ENCODE measurements around the gene FRMPD2. TPM values are rescaled to one million over a fixed set of nuclear protein-coding genes. Genes with fewer than 3 reads are reported as not detected.
"Not testable (repeated sequence)": the region's sequence is repeated elsewhere in the genome, so short reads cannot be mapped to it uniquely, and the experiment has no call there.

FRMPD2 gene
- total RNA-seq, 1 donor from 2014 or later = not detected

DNA sequence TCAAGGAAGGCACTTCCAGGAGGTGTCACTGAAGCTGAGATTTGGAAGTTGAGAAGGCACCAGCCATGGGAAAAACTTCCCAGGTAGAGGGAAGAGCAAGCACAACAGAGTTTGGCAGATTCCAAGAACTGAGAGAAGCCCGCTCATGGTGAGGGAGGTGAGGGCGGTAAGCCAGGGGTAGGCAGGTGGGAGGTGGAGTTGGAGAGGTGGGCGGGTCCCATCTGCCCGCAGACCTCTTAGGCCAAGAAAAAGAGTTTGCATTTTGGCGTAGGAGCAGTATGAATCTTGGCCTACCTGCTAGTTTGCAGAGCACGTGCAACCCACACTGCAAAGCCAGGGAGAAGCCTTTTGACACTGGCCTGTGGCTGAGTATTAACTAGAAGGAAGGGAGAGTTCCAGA, 18.8 kb downstream of the FRMPD2 start:
- DNase-seq (ENCODE audit: low spot score) = no peak
- intact Hi-C loops (cut with DNase I) = no loop called here

DNA sequence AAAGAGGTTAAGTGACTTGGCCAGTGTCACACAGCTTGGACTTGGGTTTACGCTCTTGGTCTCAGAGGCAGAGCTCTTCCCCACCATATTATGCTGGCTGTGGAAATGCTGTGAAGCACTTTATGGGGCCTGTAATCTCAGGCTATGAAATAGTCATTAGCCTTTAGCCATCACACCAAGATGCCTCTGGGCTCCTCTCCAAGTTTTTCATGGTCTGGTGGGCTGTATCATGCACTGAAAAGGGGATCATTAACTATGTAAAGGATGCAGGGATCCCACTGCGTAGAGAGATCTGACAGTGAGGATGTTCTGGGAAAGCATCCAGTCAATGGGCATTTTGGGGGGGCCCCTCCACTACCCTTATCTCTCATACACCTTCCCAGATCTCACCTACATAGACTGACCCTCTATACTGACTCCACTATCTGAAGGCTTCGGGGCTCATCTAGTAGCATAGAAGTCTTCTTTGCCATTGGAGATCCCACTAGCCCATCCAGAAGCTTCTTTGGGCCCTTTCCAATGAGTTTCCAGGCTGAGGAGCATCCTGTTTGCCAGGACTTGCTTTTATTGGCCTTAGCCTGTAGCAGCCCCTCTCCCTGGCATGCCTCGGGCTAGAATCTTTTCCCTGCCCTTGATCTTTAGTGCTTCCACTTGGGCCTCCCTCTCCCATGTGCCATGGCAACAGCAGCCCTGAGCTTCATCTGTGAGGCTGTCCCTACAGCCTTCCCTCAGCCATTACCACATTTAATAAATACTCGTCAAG, 19.6 kb downstream of the FRMPD2 start:
- DNase-seq (ENCODE audit: low spot score) = no peak
- intact Hi-C loops (cut with DNase I) = no loop called here

DNA sequence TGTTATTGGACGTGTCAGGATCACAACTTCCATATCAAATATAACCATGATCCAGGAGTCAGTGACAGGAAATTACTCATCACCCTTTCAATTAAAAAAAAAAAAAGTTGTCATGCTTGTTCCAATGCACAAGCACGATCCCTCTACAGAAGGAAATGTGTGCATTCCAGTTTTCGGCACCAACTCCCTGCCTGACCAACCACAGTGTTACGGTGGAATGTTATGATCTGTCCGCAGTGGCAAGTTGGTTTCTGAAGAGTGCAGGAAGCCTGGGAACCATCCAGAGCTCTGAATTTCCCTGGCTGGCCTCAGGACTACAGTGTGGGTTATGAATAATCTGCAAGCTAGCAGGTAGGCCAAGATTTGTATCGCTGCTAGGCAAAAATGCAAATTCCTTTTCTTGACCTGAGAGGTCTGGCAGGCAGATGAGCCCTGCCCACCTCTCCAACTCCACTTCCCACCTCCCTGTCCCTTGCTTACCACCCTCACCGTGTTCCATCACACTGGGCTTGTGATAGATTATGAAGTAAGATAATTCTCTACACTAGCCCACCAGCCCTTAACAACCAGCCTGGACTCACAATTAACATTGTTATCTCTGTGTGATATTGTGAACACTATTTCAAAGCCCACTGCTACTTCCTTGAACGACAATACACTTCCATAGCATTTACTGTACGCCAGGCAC, 20.4 kb downstream of the FRMPD2 start:
- no peak for DNase-seq (ENCODE audit: low spot score)
- intact Hi-C loops (cut with DNase I) = no loop called here

DNA sequence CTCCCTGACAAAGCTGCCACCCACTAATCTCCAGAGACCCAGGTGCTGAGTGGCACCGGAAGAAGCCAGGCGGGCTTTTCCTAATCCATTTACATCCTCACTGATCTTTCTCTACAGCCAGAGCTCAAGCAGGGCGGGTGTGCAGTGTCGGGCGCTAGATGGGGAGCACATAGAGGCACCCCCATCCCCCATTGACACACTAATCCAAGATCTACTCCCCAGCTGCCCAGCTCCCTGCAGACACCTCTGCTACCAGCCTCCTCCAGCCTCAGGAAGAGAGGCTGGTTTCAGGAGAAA, 22.2 kb downstream of the FRMPD2 start:
- intact Hi-C loops (cut with DNase I) = no loop called here
- no peak for DNase-seq (ENCODE audit: low spot score)

DNA sequence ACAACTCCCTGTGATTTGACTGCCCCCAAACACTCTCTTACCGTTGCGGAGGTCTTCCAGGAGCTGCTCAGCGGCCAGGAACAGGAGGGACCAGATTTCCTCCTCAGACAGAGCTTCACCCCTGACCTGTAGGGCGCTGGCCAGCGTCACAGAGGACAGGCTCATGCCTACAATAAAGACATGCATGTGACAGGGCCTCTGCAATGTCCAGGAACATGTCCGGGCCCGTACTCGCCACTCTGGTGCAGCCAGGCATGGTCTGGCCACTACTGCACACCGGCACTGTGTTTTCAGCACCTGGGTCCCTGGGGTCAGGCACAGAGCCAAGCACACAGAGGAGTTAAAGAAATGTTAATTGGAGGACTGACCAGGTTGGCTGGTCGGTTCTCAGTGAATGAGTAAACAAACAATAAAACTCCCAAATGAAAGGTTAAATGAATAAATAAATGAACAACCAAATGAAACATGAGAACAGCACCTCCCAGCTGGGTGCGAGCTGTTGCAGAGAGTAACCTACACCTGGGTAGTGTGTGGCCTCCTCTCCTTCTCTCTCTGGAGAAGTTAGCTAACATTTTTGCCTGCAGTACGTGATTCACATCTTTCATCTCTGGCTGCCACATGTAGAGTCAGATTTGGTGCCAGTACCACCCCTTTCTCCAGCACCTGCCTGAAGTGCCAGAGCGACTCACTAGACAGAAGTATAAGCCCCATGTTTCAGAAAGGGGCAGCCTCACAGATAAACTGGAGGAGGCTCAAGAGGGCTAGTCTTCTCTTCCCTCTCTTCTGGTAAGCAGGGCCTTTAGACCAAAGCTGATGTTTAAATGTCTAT, 22.8 kb downstream of the FRMPD2 start:
- intact Hi-C loops (cut with DNase I) = no loop called here

DNA sequence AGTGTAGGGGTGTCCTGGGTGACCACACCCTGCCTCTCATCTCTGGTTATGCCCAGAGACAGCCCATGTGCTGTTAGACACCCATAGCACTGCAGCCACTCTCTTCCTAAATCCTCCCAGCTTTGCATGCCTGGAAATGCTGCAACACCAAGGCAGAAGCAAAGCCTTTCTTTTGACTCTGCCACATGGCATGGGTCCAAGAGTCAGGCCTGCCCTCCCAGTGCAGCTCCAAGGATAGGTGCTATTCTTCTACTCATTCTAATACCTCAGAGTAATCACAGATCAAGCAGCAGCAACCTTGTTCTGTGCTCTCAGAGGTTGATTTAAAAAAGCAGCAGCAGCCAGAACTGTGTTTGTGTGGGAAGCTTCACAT, 23.4 kb downstream of the FRMPD2 start:
- DNase-seq (ENCODE audit: low spot score) = peak; percentile 71
- intact Hi-C loops (cut with DNase I) = no loop called here

More for the DNA sequence above, 22.8 kb downstream of the FRMPD2 start:
- DNase-seq (ENCODE audit: low spot score) = peak; percentile 38

DNA sequence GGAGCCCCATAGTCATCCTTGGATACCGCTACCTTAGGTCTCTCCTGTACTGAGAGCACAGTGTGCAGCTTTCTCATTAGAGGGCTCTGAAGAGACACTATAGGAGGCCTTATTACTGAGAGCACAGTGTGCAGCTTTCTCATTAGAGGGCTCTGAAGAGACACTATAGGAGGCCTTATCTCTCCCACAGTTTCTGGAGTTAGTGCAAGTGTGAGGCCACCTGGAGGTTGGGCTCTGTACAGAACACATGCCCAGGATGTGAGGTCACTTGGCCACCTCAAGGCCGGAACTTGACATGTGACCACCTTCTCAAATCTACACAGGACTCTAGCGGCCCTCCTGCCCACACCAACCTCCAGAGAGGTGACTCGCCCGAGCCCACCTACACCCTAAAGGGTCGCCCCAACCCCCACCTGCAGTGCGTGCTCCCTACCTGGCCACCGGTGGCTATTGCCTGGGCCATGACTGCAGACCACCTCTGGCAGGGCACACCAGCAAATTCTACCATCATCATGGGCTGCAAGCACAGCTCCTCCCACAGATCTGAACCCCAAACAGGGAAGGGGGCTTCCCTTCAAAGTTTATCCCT, 24.6 kb downstream of the FRMPD2 start:
- intact Hi-C loops (cut with DNase I) = no loop called here
- no peak for DNase-seq (ENCODE audit: low spot score)

DNA sequence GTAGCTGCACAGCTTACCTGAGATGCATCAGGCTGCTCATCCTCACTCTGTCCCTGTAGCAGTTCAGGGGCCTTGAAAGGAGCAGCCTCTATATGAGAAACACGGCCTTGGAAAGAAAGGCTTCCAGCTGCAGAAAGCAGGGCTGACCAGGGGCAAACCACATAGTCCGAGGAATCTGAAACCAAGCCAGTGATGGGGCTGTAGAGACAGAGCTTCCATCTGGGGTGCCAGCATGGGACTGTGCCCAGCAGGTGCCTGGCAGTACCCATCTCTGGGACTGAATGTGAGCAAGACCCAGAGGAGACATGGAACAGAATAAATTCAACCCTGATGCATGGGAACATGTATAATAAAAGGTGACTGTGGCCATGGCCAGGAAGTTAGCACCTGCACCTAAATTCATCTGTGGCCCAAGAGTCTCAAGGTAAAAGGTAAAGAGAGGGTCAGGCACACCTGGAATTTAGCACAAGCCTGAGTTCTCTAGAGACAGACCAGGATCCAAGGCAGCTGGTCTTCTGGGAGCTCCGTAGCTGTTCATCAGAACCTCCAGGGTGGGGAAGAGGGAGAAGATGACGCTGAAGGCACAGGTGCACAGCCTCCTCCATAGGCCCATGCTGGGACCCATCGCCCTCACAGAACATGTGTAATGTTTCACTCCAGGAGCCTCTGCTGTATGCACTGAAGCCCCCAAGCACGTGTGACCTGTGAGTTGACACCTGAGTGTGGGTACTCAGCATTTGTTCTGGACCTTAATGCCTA, 25.3 kb downstream of the FRMPD2 start:
- intact Hi-C loops (cut with DNase I) = no loop called here

DNA sequence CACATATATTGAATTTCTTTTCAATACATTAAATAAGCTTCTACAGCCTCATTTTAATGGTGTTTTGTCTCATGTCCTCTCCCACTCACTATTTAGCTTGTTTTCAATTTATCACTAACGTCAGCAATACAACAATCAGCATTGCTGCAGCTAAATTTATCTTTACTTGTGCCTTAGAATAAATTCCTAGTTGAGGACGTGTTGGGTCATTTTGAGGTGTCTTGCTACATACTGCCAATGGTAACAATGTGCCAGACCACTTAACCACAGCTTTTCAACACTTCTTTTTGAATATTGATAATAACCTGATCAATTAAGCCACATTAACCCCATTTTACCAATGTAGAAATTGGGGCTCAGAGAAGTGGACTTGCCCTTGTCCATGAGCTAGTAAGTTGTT, 26.0 kb downstream of the FRMPD2 start:
- DNase-seq (ENCODE audit: low spot score) = no peak
- intact Hi-C loops (cut with DNase I) = no loop called here

More for the DNA sequence above, 25.3 kb downstream of the FRMPD2 start:
- no peak for DNase-seq (ENCODE audit: low spot score)

DNA sequence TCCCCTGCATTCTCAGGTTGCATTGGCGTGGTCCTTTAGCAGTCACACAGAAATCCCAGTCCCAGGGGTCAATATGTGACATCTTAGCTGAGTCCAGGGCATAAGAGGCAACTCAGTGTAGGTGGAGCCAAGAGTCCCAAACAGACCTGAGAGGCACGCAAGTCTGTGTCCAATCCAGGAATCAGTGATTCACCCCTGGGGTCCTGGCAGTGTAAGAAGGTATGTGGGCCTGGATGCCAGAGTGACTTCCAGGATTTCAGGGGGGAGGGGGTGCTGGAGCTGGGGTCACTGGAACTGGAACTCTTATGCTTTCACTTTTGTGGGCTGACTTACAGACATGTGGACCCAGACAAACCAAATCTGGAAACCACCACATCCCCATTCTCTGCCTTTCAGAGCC, 26.8 kb downstream of the FRMPD2 start:
- DNase-seq (ENCODE audit: low spot score) = peak; percentile 27
- intact Hi-C loops (cut with DNase I) = no loop called here

DNA sequence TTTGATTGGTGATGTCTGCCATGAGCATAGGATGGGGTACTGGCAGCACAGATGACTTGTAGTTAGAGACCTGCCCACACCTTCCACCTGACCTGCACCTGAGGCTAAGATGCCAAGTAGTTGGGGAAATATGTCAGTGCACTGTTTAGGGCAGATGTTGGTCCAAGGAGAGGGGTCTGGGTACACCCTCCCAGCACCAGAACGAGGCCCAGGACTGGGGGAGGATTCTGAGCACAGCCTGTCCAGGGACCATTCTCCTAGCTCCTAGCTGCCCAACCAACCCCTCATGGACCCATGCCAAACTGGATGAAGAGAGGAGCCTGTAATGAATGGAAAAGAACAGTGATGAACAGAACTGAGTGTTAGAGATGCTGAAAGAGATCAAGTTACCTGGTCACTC, 28.0 kb downstream of the FRMPD2 start:
- DNase-seq (ENCODE audit: low spot score) = no peak
- intact Hi-C loops (cut with DNase I) = no loop called here

DNA sequence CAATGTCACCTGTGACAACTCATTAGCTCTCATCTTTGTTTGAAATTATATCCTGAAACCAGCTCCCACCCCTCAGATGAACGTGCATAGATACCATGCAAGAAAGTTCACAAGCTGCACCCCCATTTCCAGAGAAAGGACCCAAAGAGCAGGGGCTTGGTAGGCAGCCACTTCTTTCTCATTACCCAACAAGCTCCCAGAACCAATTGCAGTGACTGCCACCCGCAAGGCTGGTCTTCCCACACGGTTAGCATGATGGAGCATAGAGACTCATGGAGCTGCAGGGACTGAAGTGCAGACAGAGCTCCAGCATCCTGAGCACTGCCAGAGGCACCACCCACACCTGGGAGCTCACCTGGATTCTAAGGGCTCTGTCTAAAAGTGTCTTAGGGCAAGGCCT, 28.5 kb downstream of the FRMPD2 start:
- peak; percentile 43 for DNase-seq (ENCODE audit: low spot score)
- intact Hi-C loops (cut with DNase I) = no loop called here

DNA sequence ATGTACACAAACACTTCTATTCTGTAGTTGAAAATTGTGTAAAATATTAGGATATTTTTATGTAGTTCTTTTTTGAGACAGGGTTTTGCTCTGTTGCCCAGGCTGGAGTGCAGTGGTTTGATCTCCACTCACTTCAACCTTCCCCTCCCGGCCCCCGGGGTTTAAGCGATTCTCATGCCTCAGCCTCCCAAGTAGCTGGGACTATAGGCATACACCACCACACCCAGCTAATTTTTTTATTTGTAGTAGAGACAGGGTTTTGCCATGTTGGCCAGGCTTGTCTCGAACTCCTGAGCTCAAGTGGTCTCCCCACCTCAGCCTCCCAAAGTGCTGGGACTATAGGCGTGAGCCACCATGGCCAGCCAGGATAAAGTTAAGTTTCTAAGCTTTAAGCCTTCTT, 30.6 kb downstream of the FRMPD2 start:
- intact Hi-C loops (cut with DNase I); DNase-seq (ENCODE audit: low spot score): not testable (repeated sequence)

DNA sequence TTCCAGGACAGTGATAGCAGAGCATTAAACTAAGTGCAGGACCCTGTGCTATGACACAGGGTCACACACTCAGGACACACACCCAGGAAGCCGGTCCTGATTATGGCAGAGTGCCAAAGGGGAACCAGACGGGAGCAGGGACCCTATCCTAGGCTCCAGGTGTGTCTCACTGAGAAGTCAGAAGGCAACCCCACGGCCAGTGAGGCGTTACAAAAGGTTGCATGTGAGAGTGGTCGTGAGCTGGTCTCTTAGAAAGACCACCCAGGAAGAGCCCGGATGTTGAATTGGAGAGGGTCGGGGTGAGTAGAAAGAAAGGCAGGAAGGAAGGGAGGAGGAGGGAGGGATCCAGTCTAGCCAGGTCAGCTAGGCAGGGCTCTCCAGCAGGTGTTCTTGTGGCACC, 31.0 kb downstream of the FRMPD2 start:
- intact Hi-C loops (cut with DNase I) = no loop called here
- peak; percentile 59 for DNase-seq (ENCODE audit: low spot score)

DNA sequence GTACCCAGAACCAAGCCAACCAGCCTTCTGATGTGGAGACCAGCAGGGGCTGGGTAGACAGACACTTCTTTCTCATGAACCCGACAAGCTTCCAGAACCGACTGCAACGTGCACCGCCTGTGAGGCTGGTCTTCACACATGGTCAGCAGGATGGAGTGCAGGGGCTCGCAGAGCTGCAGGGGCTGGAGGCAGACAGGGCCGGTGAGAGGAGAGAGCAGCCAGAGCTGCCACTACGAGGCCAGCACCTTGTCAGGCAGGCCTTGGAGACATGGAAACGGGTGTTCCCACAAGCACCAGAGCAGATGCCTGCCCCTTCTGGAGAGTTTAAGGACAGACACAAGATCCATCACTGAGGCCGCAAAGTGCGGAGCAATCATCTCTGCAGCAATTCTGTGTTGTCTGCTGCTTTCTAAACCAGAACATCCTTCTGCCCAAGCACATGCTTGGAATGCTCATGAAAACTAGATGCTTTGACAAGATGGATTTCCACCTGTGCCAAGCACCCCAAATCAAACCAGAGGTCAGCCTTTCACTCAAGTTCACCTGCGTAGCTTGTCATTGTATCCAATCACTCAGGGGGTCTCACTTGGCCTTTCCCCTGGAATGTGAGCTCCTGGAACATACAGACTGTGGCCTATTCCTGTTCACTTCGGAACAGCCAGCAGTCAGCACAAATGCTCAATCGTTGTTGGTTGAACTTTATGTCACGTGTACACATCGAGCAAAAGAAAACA, 32.2 kb downstream of the FRMPD2 start:
- DNase-seq (ENCODE audit: low spot score) = peak; percentile 55
- intact Hi-C loops (cut with DNase I) = no loop called here

DNA sequence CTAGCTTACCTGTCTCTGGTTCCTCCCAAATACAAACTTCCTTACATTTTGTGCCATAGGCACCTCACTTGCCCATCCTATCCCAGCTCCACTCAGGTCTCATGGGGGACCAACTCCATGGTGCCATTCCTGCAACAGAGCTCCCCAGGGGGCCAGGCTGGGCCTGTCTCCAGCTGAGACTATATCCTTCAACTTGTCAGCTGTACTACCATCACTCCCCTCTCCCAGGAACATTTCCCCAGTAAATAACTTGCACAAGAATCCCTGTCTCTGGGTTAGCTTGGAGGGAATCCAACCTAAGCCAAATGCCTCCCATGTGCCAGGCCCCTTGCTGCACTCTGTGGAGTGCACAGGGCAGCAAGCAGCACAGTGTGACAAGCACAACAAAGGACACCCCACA, 33.2 kb downstream of the FRMPD2 start:
- intact Hi-C loops (cut with DNase I) = no loop called here
- no peak for DNase-seq (ENCODE audit: low spot score)

DNA sequence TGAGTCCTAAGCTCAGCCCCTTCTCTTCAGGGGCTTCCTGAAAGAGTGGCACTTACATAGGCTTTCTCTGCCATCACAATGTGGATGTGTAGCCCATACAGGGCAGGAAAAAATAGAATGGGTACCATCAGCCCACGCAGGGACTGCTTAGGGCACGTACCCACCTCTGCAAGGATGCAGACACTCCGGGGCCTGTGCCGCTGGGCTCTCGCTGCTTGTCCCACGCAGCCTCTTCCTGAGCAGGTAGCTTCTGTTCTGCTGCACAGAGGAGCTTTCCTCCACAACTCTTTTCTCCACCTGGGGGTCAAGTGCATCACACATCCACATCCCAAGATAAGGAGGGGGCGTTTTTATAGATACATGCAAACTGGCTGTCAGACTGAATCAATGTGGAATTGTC, 34.3 kb downstream of the FRMPD2 start:
- DNase-seq (ENCODE audit: low spot score) = no peak
- intact Hi-C loops (cut with DNase I) = no loop called here

DNA sequence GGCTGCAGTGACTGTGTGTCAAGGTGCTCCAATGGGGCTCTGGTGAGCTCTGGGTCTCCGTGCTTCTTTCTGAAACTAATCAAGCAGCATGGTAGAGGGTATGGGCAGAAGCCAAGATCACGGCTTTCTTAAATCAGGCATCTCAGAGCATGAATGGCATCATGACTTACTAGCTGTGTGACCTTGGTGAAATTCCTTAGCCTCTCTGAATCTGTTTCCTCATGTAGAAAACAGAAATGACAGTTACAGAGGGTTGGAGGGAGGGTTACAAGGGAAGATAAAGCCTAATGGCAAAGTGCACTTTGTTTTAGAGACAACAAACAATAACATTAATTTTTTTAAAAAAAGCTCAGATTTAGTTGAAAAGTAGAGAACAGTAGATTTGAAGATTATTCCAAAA, 34.9 kb downstream of the FRMPD2 start:
- intact Hi-C loops (cut with DNase I) = no loop called here
- no peak for DNase-seq (ENCODE audit: low spot score)

Measured in cardiac septum (tissue), 1 donor.